Choroid plexus epithelial cell (primary cell): ENCODE results near the gene SND1.
A peak's percentile ranks its signal among the peaks of the same experiment; 100 is the strongest.

Source experiments
- DNase-seq: peaks from one replicate; pipeline ENCODE4 v3.0.0-alpha.2; 2010; ENCODE audit warnings: low read depth
- H3K4me3 ChIP-seq: 2 replicates; pipeline ENCODE4 v1.5.1; 2011; ENCODE audit warnings: low read depth, mild to moderate bottlenecking, control low read depth, low read length, moderate library complexity
- TF ChIP-seq, protein P1 (sequence below): conservative IDR thresholded peaks from 2 replicates; pipeline ENCODE4 v1.5.1; 2011; ENCODE audit warnings: low read depth, mild to moderate bottlenecking, control low read depth, inconsistent platforms, low read length, moderate library complexity

The SND1 gene

DNA sequence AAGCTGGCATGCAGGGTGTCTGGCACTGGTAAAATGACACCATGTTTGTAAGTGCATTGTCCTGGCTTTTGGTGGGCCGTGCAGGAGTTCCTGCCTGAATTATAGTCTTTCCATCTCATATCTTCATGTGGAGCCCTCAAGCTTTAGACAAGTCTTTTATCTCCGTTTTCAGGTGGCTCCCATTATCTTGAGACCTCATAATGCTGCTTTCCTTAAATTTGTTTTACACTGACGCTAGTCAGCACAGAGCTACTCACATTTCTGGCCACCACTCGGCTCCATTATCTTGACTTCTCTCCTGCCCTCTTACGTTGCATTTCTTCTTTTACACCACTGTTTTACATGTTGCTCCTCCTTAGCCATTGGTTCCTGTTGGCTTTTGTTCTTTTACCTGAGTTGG lies 342.0 kb downstream of the SND1 start:
- H3K4me3 ChIP-seq, result no peak overlapping the region

DNA sequence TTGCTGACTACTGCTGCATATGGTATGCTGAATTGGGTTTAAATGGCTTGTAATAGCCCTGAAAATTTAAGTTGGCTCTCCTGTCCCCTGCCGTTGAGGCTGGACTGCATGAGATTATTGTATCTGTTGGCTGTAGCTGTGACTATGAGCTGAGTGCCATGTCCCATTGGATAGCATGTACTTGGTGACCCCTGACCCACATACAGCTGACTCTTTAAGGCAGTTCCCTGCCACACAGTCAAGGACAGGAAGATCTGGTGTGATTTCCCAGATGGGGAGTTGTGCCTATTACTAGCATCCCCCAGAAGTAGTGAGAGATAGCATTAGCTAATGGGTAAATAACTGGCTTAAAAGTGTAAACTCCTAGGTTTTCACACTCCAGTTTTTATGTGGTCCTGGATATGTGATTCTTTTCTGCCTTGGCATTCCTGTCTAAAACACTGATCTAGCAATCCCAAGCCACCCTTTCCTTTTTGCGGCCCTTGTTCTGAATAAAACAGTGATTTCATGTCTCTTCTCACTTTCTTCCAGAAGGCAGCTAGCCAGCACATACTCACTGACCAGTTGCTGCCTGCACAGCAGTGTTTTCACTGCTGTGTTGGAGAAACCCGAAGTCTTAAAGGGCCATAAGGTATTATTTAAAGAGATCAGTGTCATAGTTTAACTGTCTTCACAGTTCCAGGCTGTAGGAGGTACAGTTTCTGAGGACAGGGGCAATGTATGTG lies 343.3 kb downstream of the SND1 start:
- peak; percentile 76 for DNase-seq
- TF ChIP-seq, protein P1, sequence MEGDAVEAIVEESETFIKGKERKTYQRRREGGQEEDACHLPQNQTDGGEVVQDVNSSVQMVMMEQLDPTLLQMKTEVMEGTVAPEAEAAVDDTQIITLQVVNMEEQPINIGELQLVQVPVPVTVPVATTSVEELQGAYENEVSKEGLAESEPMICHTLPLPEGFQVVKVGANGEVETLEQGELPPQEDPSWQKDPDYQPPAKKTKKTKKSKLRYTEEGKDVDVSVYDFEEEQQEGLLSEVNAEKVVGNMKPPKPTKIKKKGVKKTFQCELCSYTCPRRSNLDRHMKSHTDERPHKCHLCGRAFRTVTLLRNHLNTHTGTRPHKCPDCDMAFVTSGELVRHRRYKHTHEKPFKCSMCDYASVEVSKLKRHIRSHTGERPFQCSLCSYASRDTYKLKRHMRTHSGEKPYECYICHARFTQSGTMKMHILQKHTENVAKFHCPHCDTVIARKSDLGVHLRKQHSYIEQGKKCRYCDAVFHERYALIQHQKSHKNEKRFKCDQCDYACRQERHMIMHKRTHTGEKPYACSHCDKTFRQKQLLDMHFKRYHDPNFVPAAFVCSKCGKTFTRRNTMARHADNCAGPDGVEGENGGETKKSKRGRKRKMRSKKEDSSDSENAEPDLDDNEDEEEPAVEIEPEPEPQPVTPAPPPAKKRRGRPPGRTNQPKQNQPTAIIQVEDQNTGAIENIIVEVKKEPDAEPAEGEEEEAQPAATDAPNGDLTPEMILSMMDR, result no peak
- H3K4me3 ChIP-seq, result no peak overlapping the region

More for the DNA sequence above, 342.0 kb downstream of the SND1 start:
- DNase-seq, result no peak
- TF ChIP-seq, protein P1, result no peak

DNA sequence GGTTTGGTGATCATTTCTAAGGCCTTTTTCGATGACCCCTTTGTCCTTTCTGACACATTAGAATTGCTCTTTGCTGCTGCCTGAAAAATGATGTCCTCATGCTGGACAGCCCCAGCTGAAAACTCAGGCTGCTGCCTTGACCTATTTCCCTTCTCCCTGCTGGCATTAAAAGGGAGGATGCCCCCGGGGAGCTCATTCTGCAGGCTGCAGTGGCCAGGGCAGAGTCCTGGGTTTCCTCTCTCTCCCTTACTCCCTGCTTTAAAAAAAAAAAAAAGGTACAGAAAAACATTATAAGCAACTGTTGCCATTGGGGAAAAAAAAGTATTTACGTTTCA lies 343.9 kb downstream of the SND1 start:
- DNase-seq, result no peak
- TF ChIP-seq, protein P1, result no peak
- H3K4me3 ChIP-seq, result no peak overlapping the region

DNA sequence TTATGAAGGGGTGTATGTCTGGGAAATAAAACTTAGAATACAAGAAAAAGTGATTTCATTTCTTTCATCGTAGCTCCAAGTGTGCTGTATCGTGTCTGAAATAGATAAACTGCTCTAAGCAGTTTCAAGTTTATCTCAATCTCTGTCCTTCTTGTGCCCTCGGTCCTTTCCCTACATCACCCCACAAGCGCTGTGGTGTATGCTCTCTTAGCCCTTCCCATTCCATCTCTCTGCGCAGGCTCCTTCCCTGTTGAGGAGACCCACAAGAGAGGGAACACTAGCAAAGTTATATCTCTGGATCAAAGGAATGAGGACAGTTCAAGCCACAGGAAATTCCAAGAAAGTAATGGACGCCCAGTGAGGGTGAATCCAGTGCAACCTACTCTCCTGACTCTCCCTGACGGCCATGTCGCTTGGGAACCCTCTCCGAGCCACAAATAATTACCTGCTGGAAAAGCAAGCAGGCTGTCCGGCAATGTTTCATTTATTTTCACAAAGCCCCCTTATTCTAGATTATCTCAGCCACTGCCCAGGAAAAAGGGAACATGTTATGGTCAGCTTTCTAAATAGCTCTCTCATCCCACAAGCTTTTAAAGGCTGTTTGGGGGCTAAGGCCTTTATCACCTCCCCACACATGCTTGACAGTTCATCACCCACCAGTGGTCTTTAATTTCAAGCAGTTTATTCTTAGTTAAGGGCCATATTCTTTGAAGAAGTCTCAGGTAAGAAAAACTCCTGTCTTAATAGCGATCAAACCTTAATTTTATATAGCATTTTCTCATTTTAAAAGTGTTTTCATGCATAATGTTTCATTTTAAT lies 344.5 kb downstream of the SND1 start:
- peak; percentile 13 for DNase-seq
- H3K4me3 ChIP-seq, result no peak overlapping the region
- TF ChIP-seq, protein P1, result no peak

DNA sequence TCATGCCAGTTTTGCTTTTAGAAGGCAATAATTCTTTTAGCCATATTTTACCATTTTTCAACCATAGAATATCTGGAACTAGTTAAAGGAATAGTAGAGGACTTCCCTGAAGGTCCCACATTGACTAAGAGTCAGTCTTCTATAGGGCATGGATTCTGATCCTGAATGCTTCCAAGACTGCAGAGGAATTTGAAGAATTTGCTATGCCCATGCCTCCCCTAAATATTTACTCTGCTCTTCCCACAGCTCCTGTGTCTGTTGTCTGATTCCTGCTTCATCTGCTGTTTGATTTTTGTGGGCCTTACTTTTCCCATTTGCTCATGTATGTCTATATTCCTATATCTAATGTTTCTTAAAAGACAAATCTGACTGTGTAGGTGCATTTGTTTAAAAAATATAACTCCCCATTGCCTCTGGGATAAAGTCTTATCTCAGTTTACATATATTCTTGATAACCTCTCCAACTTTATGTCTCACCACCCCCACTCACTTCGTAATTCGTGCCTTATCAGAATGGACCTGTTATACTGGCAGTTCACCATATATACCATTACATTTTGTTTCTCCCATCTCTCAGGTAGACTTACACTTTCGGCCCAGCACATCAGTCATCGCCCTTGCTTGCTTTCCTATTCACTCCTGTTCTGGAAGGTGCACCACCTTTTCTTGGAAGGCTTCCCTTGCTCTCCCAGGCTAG lies 345.4 kb downstream of the SND1 start:
- no peak overlapping the region for H3K4me3 ChIP-seq
- no peak for DNase-seq
- TF ChIP-seq, protein P1, result no peak

DNA sequence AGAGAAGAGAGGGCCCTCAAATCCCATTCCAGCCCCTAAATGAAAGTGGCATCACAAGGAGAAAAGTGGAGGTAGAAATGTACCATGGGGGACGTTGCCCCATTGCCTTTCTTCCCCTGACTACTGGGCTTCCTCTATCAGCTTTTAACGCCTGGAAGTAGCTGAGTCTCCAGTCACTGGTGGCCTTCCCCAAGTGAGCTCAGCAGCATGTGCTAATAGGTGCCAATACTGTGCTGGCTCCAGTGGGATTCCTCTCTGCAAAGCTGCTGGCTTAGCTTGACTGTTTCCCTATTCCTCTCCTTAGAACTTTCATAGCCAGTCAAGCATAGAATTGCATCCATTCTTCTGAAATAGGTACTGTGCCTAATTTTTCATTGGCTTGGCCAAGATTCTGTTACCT lies 346.7 kb downstream of the SND1 start:
- no peak overlapping the region for H3K4me3 ChIP-seq
- TF ChIP-seq, protein P1, result no peak
- no peak for DNase-seq
